ENCODE results near the gene MTHFD1L.

MTHFD1L gene

DNA sequence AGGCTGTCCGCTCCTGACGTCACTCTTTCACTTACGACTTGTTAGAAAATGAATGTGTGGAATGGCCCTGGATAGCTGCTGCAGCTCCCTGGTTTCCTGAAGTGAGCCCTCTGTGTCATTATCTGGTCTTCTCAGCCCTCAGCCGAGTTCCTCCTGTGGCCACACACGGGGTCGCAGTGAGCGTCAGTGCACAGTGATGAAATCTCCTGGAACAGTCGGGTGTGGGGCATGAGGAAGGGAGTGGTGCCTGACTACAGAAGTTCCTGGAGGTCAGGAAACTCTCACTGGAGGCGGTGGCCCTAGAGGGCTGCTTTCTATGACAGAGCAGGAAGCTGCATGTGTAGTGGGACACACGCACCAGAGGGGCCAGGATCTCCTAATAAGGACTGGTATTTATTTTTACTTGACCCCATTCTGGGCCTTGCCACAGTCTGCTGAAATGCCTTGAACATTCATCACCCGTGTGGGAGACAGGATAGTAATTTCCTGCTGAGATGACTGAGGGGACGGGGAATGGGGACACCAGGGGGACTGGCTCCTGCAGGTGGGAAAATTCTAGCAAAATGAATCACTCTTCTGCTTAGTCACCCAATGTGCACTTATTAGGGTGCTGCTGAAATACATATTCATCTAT lies 175.5 kb downstream of the MTHFD1L start:
- TF ChIP-seq, protein P1, sequence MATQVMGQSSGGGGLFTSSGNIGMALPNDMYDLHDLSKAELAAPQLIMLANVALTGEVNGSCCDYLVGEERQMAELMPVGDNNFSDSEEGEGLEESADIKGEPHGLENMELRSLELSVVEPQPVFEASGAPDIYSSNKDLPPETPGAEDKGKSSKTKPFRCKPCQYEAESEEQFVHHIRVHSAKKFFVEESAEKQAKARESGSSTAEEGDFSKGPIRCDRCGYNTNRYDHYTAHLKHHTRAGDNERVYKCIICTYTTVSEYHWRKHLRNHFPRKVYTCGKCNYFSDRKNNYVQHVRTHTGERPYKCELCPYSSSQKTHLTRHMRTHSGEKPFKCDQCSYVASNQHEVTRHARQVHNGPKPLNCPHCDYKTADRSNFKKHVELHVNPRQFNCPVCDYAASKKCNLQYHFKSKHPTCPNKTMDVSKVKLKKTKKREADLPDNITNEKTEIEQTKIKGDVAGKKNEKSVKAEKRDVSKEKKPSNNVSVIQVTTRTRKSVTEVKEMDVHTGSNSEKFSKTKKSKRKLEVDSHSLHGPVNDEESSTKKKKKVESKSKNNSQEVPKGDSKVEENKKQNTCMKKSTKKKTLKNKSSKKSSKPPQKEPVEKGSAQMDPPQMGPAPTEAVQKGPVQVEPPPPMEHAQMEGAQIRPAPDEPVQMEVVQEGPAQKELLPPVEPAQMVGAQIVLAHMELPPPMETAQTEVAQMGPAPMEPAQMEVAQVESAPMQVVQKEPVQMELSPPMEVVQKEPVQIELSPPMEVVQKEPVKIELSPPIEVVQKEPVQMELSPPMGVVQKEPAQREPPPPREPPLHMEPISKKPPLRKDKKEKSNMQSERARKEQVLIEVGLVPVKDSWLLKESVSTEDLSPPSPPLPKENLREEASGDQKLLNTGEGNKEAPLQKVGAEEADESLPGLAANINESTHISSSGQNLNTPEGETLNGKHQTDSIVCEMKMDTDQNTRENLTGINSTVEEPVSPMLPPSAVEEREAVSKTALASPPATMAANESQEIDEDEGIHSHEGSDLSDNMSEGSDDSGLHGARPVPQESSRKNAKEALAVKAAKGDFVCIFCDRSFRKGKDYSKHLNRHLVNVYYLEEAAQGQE (IDR thresholded peaks at IDR 0.05; ENCODE audit: insufficient read depth in 1 of 2, low read depth in 2 of 2, low read length in 2 of 2) = 0 out of 4 replicates have a peak, but pooled peaks of 1 of the 2 experiments have one; percentile 18
- peak; percentile 79 for TF ChIP-seq FOXP2 (optimal IDR thresholded peaks at IDR 0.05; ENCODE audit: borderline replicate concordance, extremely low read depth, extremely low read length, insufficient read depth)

DNA sequence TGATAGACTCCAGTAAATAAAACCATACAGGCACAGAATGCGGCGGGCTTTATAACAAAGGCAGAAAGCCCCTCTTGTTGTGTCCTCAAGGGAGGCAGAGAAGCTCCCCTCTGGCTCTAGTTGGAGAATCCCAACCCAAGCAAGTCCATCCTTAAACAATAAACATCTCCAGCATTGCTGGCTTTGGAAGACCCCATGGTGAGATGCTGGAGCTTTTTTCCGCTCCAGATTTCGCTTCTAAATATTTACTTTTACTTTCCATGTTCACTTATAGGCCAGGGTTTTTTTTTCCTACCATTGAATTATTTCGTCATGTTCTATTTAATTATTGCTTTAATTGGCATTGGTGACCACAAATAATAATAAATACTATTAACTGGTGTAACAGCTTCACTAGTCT lies 176.2 kb downstream of the MTHFD1L start:
- TF ChIP-seq FOXP2 (optimal IDR thresholded peaks at IDR 0.05; ENCODE audit: borderline replicate concordance, extremely low read depth, extremely low read length, insufficient read depth) = no peak
- TF ChIP-seq POLR2AphosphoS5 (IDR thresholded peaks at IDR 0.05; ENCODE audit: low read depth, low read length) = no peak
- TF ChIP-seq, protein P1 (IDR thresholded peaks at IDR 0.05; ENCODE audit: insufficient read depth in 1 of 2, low read depth in 2 of 2, low read length in 2 of 2) = no peak
- no peak for TF ChIP-seq TAF1 (IDR thresholded peaks at IDR 0.05; ENCODE audit: borderline replicate concordance, insufficient read depth, low read length)
- no peak for TF ChIP-seq SIN3A (IDR thresholded peaks at IDR 0.05; ENCODE audit: borderline replicate concordance, insufficient read depth, low read length)

DNA sequence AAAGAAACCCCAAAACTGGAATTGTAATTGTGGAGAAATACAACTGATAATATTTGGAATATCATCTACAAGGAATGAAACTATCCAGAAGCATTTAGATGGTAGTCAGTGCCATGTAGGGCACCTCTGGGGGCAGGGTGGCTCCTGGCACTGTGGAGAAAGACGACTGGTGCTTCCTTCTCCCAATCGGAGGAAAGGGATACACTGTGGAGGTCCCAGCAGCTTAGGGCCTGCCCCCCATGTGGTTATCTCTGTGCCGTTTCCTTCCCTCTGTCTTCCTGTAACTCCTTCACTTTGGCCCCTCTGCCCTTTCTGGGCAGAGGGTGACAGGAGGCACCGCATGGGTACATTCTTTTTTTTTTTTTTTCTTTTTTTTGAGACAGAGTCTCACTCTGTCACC lies 178.4 kb downstream of the MTHFD1L start:
- TF ChIP-seq, protein P1 (IDR thresholded peaks at IDR 0.05; ENCODE audit: insufficient read depth in 1 of 2, low read depth in 2 of 2, low read length in 2 of 2) = no peak
- TF ChIP-seq FOXP2 (optimal IDR thresholded peaks at IDR 0.05; ENCODE audit: borderline replicate concordance, extremely low read depth, extremely low read length, insufficient read depth) (no peak), POLR2AphosphoS5 (IDR thresholded peaks at IDR 0.05; ENCODE audit: low read depth, low read length) (no peak), TAF1 (IDR thresholded peaks at IDR 0.05; ENCODE audit: borderline replicate concordance, insufficient read depth, low read length) (no peak), SIN3A (IDR thresholded peaks at IDR 0.05; ENCODE audit: borderline replicate concordance, insufficient read depth, low read length) (no peak)

DNA sequence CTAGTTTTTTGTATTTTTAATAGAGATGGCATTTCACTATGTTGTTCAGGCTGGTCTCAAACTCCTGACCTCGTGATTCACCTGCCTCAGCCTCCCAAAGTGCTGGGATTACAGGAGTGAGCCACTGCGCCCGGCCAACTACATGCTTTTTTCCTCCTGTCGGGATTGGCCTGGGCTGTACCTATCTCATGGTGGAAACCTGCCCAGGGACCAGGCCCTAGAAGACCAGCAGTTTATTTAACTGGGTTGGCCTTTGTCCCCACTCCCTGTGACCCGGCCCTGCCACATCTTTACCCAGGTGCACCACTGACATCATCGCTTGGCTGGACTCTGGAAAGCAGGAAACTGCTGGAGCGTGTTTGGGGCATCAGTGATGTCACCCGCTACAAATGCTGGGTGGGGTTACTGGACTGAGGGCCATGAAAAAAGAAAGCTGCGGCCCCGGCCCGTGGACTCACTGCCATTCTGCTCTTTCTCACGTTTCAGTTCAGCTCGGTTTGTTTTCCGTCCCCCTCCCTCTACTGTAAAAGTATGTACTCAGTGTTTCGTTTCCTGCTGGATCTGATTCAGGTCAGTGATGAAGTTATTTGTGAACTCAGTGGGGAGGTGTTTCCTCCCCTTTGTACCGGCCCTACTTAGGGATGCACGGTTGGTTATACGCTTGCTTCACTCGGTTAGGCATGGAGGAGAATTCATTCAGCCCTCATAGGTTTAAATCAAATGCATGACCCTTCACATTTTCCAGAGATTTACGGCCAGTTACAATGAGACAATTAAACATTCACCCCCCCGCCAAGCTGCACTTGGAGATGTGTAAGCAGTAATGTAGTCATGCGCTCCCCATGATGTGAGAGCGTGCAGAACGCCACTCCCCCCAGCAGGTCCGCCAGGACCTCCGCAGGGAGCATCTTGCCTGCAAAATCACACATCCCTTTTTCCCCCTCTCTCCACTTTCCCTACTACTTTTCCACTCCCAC lies 179.3 kb downstream of the MTHFD1L start:
- TF ChIP-seq, protein P1 (IDR thresholded peaks at IDR 0.05; ENCODE audit: insufficient read depth in 1 of 2, low read depth in 2 of 2, low read length in 2 of 2) = peak in 1 of 2 experiments; percentile 29; a peak in 1 of 4 replicates
- no peak for TF ChIP-seq FOXP2 (optimal IDR thresholded peaks at IDR 0.05; ENCODE audit: borderline replicate concordance, extremely low read depth, extremely low read length, insufficient read depth)
- peak; percentile 62; the same call in 1 of the 2 replicates for TF ChIP-seq POLR2AphosphoS5 (IDR thresholded peaks at IDR 0.05; ENCODE audit: low read depth, low read length)
- TF ChIP-seq SIN3A (IDR thresholded peaks at IDR 0.05; ENCODE audit: borderline replicate concordance, insufficient read depth, low read length) = peak; percentile 42; the same call in 1 of the 2 replicates
